Activated CD8-positive, alpha-beta memory T cell treated with anti-CD3 and anti-CD28 coated beads for 1 hour (primary cell): ENCODE data around the gene FAM210A.

Source experiments
- DNase-seq, 2 donors: peaks; one replicate each; pipeline ENCODE4 v3.0.0-alpha.2; 2020; ENCODE audit warnings: low read depth in 1 of 2; ENCODE audit errors: extremely low read depth in 1 of 2

Gene FAM210A

DNA sequence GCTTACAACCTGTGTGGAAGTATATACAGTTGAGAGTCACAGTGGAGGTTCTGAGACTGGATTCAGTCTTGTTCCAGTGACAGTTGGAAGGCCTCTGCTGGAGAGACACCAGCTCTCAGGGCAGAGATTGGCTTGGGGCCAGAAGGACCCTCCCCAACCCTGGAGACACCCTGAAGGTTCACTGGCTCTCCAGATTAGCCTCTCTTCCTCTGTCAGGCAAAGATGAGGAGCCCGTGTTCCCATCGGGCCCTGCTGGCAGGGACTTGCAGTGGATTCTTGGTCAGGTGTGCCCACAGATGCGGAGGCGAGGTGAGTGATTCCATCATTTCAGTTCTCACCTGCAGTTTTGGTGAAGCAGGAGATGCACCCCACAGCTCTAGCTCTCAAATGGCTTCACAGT is 78.6 kb downstream of the FAM210A start:
- DNase-seq = no peak

GRCh38 chr18:13646633-13647032 is 79.7 kb downstream of the FAM210A start:
- DNase-seq = no peak

- DNase-seq = no peak
Observed at GRCh38 chr18:13645093-13645492, 81.3 kb downstream of the FAM210A start.

GRCh38 chr18:13643261-13643751 is 83.1 kb downstream of the FAM210A start:
- no peak for DNase-seq

- DNase-seq = no peak
Observed at GRCh38 chr18:13642440-13642827, 83.9 kb downstream of the FAM210A start.

DNA sequence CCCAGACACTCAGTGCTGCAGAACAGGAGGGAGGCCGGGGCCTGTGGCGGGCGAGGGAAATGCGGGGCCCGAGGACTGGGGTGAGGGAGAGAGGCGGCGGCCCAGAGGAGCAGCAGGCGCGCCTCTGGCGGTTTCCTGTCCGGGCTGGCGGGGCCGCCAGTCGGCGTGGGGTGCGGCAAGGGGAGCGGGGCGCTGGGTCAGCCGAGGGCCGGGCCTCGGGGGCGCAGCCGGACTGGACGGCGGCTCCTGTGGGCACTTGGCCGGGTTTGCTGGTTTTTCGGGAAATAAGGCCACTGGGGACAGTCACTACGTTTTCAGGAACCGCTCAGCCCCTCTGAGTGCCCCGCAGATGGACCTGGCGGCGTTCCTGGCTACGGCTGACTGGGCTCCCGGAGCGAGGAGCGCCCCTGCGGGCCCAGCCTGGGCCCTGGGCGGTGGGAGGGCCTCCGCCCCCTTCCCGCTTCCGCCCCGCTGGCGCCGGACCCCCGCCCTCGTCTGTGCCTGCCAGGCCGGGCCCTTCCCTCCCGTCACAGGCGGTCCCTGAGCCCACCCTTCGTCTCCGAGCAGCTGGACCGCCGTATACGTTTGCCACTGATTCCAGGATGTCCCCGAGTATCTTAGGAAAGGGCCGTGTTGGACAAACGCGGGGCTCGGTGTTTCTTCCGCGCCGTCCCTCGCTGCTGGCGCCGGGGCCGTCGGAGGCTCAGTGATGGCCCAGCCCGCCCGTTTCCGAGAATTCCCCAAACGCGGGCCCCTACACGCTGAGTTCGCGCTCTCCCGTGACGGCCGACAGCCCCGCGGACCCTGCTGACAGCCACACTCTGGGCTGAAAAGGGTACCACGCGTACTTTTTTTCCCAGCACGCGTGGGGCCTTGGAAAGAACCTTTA is 84.6 kb downstream of the FAM210A start:
- no peak for DNase-seq

DNA sequence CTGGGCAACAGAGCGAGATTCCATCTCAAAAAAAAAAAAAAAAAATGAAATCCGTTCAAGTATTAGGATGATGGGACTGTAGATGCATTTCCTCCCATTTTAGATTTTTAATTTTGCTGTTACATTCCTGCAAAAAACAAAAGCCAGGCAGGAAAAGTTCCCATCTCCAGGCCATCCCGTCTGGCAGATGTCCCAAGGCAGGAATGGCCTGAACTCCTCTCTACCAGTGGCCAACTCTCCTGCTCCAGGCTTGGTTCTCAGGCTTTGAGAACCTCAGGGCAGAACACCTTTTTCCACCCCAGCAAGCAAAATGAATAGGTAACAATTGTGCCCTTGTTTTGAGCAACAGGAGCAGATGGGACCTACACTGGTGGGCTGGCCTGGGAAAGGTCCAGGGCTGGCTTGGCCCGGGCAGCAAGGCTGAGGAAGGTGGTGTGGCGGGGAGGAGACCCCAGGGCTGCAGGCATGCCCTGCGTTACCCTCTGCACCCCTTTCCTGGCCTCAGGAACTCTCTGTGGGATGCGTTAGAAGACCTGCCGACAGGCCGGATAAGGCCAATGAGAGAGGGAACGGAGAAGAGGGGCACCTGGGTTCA is 86.0 kb downstream of the FAM210A start:
- DNase-seq = no peak

DNA sequence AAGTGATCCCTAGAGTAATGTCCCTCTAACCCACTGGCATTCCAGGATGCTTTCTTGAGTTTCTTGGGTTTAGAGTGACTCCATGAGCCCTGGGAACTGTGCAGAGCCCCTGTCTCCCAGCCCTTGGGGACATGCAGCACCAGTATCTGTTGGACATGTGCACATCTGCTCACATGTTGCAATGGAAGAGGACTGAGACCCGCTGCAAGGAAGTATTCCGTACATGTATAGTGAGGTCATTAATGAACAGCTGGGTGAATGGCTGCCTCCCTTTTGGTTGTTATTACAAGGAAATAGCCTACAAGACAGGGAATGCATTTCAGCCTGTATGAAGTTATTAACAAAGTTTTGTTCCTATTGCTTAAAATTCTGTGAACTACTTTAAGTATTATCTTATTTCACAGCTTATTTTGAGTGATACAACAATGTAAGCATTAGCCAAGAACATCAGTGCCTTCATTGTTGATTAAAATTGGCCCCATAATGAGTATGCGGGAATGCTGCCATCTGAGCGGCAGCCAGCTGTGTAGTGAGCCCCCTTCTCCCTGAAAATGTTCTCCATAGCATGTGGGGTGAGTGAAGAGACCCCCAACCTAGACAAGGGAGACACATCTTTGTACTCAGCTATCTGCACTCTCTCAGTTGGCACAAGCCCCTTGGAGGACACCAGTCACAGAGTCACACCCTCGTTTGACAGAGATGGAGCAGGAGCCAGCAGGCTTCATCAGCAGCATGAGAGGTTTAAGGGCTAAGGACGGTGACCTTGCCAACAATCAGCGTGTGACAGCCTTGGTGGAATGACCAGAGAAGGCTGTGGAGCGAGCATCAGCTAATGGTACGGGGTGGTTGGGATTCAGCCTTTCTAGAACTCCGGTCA is 87.4 kb downstream of the FAM210A start:
- DNase-seq = no peak

GRCh38 chr18:13635046-13635445 is 91.3 kb downstream of the FAM210A start:
- DNase-seq = no peak

- no peak for DNase-seq
Observed at GRCh38 chr18:13633700-13634099, 92.7 kb downstream of the FAM210A start.

- no peak for DNase-seq
Observed at GRCh38 chr18:13630716-13631268, 95.6 kb downstream of the FAM210A start.

DNA sequence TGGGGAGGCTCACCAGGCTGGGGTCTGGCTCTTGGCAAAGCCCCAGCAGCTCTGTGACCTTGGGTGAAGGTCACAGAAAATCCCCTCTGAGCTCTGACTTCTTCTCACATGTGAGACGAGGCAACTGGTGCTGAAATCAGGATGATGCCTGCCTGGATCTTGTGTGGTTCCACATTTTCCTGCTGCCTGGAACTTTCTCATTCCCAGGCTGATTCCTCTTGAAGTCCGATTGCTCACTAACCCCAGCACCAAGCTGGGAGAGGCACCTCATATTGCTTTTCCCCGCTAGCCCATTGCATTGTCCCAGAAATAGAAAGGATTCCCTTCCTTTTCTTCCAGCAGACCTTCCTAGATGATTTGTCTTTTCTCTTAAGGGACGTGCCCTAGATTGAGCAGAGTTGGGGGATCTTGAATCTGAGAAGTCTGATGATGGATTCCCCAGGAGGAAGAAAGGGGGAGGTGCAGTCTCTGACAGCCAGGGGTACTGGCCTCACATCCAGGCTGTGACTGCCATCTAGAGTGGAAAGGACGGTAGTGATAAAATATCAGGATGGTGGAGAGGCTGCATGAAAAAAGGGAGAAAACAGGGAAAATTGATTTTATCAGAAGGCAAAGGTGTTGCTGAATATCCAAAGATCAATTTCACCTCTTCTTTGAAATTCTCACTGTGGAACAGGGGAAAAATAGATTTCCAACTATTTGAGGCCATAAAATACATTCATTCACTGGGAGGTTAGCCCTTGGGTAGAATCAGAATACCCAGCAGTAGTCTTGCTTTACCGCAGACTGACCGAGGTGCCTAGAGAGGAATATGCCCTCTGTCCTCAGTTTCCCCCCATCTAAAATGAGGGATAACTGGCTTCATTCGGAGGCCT is 96.3 kb downstream of the FAM210A start:
- DNase-seq = no peak

GRCh38 chr18:13628211-13628610 is 98.1 kb downstream of the FAM210A start:
- DNase-seq = no peak

DNA sequence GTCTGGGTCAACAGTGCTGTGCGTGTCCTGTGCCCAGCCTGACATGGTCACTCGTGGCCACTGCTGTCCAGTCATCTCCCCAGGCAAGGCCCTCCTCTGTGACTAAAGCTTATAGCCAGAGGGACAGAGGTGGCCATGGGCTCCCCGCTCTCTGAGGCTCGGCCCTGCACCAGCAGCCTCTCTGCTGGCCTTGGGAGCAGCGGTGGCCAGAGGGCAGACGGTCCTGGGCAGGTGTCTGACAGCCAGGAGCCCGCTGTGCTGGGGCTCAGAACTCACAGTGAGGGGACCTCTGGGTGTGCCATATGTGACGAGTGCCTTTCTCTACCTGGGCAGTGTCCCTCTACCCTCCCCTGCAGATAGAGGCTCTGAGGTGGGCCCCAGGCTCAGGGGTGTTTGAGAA is 98.7 kb downstream of the FAM210A start:
- no peak for DNase-seq

- DNase-seq = no peak
Observed at GRCh38 chr18:13626544-13626908, 99.8 kb downstream of the FAM210A start.

DNA sequence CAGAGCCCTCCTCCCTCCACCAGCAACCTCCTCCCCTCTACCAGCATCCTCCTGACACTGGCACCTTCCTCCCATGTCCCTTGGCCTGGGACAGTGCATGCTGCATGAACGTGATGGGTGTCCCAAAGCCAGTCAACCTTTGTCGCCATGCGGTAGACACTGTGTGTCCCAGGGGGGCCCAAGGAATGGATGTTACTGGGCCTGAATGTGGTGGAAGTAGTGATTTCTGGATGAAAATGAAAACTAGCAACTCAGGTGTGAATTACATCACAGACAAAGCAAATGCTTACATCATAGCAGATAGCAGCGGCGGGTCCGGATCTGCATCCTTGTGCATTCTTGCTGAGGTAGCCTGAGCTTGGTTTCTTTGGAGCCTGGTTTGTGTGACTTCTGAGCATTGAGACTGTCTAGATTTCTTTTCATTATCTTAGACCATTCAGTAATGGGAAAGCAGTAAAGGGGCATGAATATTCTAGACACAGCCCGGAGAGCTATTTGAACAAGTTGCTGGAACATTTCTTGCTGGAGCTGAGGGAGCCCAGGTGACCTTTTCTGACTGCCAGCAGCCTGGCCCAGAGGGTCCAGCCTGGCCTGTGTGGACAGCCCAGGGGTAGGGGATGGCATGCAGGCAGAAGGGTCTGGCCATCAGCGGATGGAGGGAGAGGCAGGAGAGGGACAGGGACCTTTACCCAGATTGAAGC is 100.4 kb downstream of the FAM210A start:
- no peak for DNase-seq

DNA sequence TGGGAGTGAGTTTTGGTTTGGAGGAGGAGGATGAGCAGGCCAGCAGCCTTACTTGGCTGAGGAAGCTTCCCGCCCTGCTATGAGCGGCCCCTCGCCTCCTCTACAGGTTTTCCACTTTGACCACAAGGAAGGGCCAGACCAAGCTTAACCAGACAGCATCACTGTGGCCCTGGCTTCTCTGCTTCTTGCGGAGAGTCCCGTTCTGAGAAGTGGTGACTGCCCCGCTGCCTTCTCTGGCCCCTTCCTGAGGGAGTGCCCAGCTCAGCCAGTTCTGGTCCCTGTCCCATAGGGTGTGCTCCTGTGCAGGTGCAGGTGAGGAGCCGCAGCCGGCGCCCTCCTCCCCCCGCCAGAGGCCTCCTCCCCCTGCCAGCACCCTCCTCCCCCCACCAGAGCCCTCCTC is 101.0 kb downstream of the FAM210A start:
- no peak for DNase-seq

GRCh38 chr18:13624563-13625237 is 101.7 kb downstream of the FAM210A start:
- no peak for DNase-seq

- no peak for DNase-seq
Observed at GRCh38 chr18:13623871-13624270, 102.5 kb downstream of the FAM210A start.
